HAP-1 (cell line): ENCODE results near the gene SHC1.
"Not testable (repeated sequence)": the region's sequence is repeated elsewhere in the genome, so short reads cannot be mapped to it uniquely, and the experiment has no call there.

ENCODE experiments used
- DNase-seq, 2 experiments: peaks; one replicate each; pipeline ENCODE4 v3.0.0-alpha.2; 2016 to 2020; ENCODE audit warnings: low spot score in 2 of 2
- H3K27me3 ChIP-seq: fragments of 250-450 bp; sonication (Bioruptor Pico); 2 replicates; pipeline ENCODE4 v1.5.1; 2020; ENCODE audit warnings: low read depth, mild to moderate bottlenecking, moderate library complexity
- H3K36me3 ChIP-seq: fragments of 250-450 bp; sonication (Bioruptor Pico); replicated peaks from 2 replicates; pipeline ENCODE4 v1.5.1; 2020; ENCODE audit warnings: mild to moderate bottlenecking
- H3K4me1 ChIP-seq: fragments of 250-450 bp; sonication (Bioruptor Pico); 2 replicates; pipeline ENCODE4 v1.5.1; 2020; ENCODE audit warnings: mild to moderate bottlenecking
- H3K4me3 ChIP-seq: fragments of 250-450 bp; sonication (Bioruptor Pico); 2 replicates; pipeline ENCODE4 v1.5.1; 2020; ENCODE audit warnings: mild to moderate bottlenecking, moderate library complexity
- H3K9me3 ChIP-seq: fragments of 250-450 bp; sonication (Bioruptor Pico); 2 replicates; pipeline ENCODE4 v1.5.1; 2020; ENCODE audit warnings: mild to moderate bottlenecking, moderate library complexity
- in situ Hi-C: fragments of 300-500 bp; cut with MboI; formaldehyde crosslinking; loops from 3 replicates; pipeline ENCODE4 v1.14.3; 2020; ENCODE audit warnings: low sequenced_read_pairs, inconsistent platforms, mixed read lengths

Gene SHC1

DNA sequence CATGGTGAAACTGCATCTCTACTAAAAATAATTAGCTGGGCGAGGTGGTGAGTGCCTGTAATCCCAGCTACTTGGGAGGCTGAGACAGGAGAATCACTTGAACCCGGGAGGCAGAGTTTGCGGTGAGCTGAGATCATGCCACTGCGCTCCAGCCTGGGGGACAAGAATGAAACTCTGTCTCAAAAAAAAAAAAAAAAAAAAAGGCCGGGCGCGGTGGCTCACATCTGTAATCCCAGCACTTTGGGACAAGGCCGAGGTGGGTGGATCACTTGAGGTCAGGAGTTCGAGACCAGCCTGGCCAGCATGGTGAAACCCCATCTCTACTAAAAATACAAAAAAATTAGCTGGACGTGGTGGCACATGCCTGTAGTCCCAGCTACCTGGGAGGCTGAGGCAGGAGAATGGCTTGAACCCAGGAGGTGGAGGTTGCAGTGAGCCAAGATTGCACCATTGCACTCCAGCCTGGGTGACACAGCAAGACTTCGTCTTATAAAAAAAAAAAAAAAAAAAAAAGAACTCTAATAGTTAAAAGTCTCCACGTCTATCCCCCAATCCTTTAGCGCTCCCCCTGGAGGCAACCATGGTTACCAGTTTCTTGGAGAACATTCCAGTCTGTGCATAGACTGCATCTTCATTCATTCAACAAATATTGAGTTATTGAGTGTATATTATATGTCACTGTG lies 24.9 kb upstream of the SHC1 start:
- Histone ChIP-seq H3K36me3 (peaks cover 12% of the 10 kb centered on the region), H3K4me1 (peaks cover 15% of the 10 kb centered on the region)
- in situ Hi-C loops: loop anchor here (5.0 kb wide), 1 partner anchor 67 kb away; the partner anchor contains the start of gene EFNA4
- H3K4me3 ChIP-seq, H3K9me3 ChIP-seq, H3K27me3 ChIP-seq: not testable (repeated sequence)
- DNase-seq: peak; percentile 56 to 83

- Histone ChIP-seq H3K9me3 (no peaks in the 10 kb centered on the region), H3K4me3 (no peak overlapping the region), H3K36me3 (peaks cover 20% of the 10 kb centered on the region), H3K4me1 (peaks cover 9% of the 10 kb centered on the region), H3K27me3 (no peaks in the 10 kb centered on the region)
- no peak for DNase-seq
- in situ Hi-C loops: no loop called here
These were observed 24.0 kb upstream of the SHC1 start for GRCh38 chr1:154994591-154994990.

DNA sequence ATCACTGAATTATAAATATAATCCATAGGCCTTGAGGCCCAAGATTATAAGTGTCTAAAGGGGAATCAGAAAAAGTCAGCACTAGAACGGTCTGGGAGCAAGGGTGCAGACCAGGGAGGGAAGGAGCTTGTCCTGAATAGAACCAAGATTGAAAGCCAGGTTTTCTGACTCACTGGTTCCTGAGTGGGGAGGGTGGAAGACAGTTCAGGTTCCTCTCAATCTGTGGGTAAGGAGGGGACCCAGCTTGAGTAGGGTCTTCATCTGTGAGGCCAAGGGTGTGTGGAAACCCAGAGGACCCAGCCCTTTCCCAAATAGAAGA lies 23.7 kb upstream of the SHC1 start:
- Histone ChIP-seq H3K4me3 (no peak overlapping the region), H3K4me1 (peaks cover 8% of the 10 kb centered on the region), H3K27me3 (no peaks in the 10 kb centered on the region), H3K9me3 (no peaks in the 10 kb centered on the region), H3K36me3 (peaks cover 24% of the 10 kb centered on the region)
- DNase-seq: no peak
- in situ Hi-C loops: no loop called here

DNA sequence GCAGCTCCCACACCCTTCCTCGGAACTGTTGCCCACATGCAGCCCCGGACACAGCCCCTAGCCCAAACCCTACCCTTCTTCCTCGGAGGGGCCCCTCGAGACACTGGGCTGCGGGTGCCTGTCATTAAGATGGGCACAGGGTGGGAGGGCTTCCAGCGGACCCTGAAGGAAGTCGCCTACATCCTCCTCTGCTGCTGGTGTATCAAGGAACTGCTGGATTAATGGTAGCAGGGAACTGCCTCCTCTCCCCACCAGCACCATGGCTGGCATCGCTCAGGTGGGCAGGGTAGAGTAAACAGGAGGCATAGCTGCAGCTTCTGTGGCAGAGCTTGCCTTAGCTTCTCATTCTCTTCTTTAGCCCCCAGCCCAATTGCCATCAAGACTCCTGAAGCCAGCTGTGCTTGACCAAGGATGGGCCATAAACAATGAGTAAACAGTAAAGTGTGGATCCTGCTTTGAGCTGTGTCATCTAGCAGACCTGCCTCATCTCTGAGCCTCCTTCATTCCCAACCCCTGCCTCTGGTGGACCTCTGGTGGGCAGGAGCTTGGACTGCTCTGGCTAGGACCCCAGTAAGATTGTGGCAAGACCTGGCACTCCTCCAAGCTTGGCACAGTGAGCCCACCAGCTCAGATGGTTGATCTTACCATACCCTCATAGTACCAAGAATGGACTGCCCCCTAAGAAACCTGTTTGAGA lies 23.2 kb upstream of the SHC1 start, which contains the start of gene LENEP:
Gene LENEP, plus strand, starts transcription at position 15 of the 697 bp plus-strand sequence. Its CDS starts 22 bp downstream, at position 37.
- Histone ChIP-seq H3K36me3 (peaks cover 29% of the 10 kb centered on the region), H3K27me3 (no peaks in the 10 kb centered on the region), H3K9me3 (no peaks in the 10 kb centered on the region), H3K4me1 (peaks cover 3% of the 10 kb centered on the region), H3K4me3 (no peak within 1 kb of the TSS)
- no peak for DNase-seq
- in situ Hi-C loops: no loop called here

DNA sequence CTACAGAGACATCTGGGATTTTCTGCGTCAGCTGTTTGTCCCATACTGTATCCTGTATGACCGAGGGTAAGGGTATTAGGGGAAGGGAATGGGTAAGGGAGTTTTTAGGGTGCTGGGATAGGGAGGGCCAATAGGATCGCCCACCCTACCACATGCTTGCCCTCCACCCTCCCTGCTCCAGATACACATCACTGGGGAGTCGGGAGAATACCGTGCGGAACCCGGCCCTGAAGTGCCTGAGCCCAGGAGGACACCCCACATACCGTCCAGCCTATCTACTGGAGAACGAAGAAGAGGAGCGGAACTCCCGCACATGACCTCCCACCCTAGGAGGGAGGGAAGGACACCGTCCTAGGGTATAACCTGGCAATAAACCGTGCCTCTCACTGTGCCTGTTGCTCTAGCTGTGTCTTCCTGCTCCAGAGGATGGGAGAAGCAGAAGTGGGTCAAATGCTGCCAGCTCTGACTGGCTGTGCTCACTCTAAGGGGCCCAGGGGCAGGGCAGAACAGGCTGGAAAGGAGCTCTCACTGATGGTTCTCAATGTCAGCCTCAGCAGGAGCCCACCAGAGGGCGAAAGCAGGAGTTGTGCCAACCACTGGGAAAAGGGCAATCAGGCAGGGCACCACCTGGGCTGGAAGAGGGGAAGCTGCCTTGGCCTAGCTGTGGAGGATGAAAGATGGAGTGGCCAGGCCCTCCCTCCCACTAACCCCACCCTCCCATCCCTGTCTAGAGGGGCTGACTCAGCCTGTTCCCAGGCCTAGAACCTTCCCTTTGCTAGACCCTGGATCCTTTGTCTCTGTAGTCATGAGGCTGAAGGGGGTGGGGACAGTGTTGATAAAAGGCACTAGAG lies 22.4 kb upstream of the SHC1 start:
- Histone ChIP-seq H3K36me3 (peaks cover 37% of the 10 kb centered on the region), H3K27me3 (no peaks in the 10 kb centered on the region), H3K4me1 (peaks cover 2% of the 10 kb centered on the region; the same call in 1 of the 2 replicates), H3K4me3 (no peak overlapping the region), H3K9me3 (no peaks in the 10 kb centered on the region)
- in situ Hi-C loops: no loop called here
- DNase-seq: no peak

DNA sequence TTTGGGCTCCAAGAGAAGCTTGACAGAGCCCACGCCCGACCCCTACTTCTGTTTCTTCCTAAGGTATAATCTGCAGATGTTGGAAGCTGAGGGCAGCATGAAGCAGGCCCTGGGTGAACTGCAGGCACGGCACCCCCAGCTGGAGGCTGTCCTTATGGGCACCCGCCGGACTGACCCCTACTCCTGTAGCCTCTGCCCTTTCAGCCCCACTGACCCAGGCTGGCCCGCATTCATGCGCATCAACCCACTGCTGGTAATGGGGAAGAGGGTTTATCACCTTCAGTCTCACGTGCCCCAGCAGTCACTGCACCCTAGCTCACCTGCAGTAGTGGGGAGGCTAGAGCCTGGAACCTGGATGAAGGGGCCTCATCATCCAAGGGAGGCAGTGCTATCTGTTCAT lies 19.7 kb upstream of the SHC1 start:
- Histone ChIP-seq H3K4me1 (no peaks in the 10 kb centered on the region), H3K4me3 (no peak overlapping the region), H3K36me3 (peaks cover 54% of the 10 kb centered on the region), H3K27me3 (no peaks in the 10 kb centered on the region), H3K9me3 (no peaks in the 10 kb centered on the region)
- DNase-seq: no peak
- in situ Hi-C loops: no loop called here

GRCh38 chr1:154989195-154989860 lies 18.8 kb upstream of the SHC1 start:
- H3K4me1 ChIP-seq: peaks cover under 1% of the 10 kb centered on the region; the same call in 1 of the 2 replicates
- in situ Hi-C loops: no loop called here

GRCh38 chr1:154988058-154988954 lies 17.8 kb upstream of the SHC1 start:
- Histone ChIP-seq H3K4me1 (peaks cover 4% of the 10 kb centered on the region; the same call in 1 of the 2 replicates), H3K4me3 (no peak overlapping the region), H3K36me3 (peaks cover 54% of the 10 kb centered on the region), H3K27me3 (no peaks in the 10 kb centered on the region), H3K9me3 (no peaks in the 10 kb centered on the region)
- in situ Hi-C loops: no loop called here
- DNase-seq: no peak

More at GRCh38 chr1:154989195-154989860, 18.8 kb upstream of the SHC1 start:
- H3K9me3 ChIP-seq: no peaks in the 10 kb centered on the region
- H3K27me3 ChIP-seq: no peaks in the 10 kb centered on the region
- H3K4me3 ChIP-seq: no peak overlapping the region
- H3K36me3 ChIP-seq: peaks cover 54% of the 10 kb centered on the region
- DNase-seq: no peak

GRCh38 chr1:154987326-154987725 lies 16.8 kb upstream of the SHC1 start:
- H3K4me3 ChIP-seq: no peak overlapping the region
- peaks cover 48% of the 10 kb centered on the region for H3K36me3 ChIP-seq
- no peaks in the 10 kb centered on the region for H3K9me3 ChIP-seq
- in situ Hi-C loops: no loop called here
- H3K27me3 ChIP-seq: no peaks in the 10 kb centered on the region
- DNase-seq: no peak
- peaks cover 8% of the 10 kb centered on the region for H3K4me1 ChIP-seq

DNA sequence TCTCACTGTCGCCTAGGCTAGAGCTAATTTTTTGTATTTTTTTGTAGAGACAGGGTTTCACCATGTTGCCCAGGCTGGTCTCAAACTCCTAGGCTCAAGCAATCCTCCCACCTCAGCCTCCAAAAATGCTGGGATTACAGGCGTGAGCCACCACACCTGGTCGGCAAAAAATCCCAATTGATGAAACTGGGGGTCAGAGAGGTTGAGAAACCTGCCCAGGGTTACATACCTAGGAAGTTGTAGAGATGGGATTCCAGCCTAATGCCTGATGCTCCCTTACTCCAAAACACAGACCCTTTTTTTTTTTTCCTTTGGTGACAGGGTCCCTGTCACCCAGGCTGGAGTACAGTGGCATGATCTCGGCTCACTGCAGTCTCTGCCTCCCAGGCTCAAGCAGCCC lies 16.2 kb upstream of the SHC1 start:
- H3K36me3 ChIP-seq: peaks cover 47% of the 10 kb centered on the region

DNA sequence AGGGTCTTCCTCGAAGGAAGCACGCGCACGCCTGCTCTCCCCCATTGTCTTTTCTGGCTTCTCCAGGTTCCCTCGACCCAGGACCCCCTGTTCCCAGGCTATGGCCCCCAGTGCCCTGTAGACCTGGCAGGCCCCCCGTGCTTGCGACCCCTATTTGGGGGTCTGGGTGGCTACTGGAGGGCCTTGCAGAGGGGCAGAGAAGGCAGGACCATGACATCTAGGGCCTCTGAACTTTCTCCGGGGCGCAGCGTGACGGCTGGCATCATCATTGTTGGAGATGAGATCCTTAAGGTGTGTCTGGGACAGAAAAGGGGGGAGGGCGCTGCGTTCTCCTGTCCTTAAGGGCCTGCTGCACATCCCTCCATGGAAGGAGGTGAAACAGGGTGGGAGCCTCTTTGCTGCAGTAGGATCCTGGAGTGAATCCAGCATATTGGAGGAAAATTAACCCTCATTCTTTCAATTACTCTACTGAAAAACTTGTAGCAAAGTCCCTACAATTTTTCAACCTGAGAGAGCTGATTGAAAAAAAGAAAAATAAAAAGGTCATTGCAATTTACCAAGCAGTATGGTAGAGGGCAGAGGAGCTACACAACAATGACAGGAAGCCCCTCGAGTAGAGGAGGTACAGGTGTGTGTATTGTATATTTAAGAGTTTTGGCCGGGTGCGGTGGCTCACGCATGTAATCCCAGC lies 13.4 kb upstream of the SHC1 start:
- in situ Hi-C loops: no loop called here
- Histone ChIP-seq H3K9me3 (no peaks in the 10 kb centered on the region), H3K36me3 (peaks cover 50% of the 10 kb centered on the region), H3K4me1 (peaks cover 13% of the 10 kb centered on the region), H3K27me3 (no peaks in the 10 kb centered on the region), H3K4me3 (peak overlapping the region; percentile 55)
- peak in 1 of 2 experiments; percentile 55 for DNase-seq

More for the DNA sequence above, 16.2 kb upstream of the SHC1 start:
- H3K4me3 ChIP-seq, H3K9me3 ChIP-seq, DNase-seq, in situ Hi-C loops, H3K27me3 ChIP-seq: not testable (repeated sequence)
- peaks cover 13% of the 10 kb centered on the region for H3K4me1 ChIP-seq

- in situ Hi-C loops: no loop called here
- DNase-seq: peak; percentile 99
- Histone ChIP-seq H3K36me3 (peaks cover 47% of the 10 kb centered on the region), H3K4me3 (peak within 1 kb of the TSS; percentile 55), H3K4me1 (peaks cover 13% of the 10 kb centered on the region), H3K9me3 (no peaks in the 10 kb centered on the region), H3K27me3 (no peaks in the 10 kb centered on the region)
These were observed 12.5 kb upstream of the SHC1 start, which contains the start of gene FLAD1 for GRCh38 chr1:154982897-154983648. Gene FLAD1, plus strand, starts transcription at chr1:154983344. Its CDS starts 351 bp downstream, at chr1:154983695.
